Astrocyte (in vitro differentiated cells and primary cell): ENCODE measurements around the gene POLN. TPM values are rescaled to one million over a fixed set of nuclear protein-coding genes. Genes with fewer than 3 reads are reported as not detected.

ENCODE experiments used
- DNase-seq: peaks from one replicate; pipeline ENCODE4 v3.0.0-alpha.2; 2010; ENCODE audit warnings: low read depth
- FAIRE-seq: peaks from 2 replicates; lab custom pipeline; 2011; peaks lifted over from hg19 to GRCh38; lab: Jason Lieb, UNC
- H2AFZ ChIP-seq: 2 replicates; pipeline ENCODE4 v1.6.0; 2012; ENCODE audit warnings: low read depth, low read length, inconsistent platforms
- H3K27ac ChIP-seq: 2 replicates; pipeline ENCODE4 v1.5.1; 2011; ENCODE audit warnings: low read depth, low read length, inconsistent platforms
- H3K27me3 ChIP-seq: 2 replicates; pipeline ENCODE4 v1.6.0; 2011; ENCODE audit warnings: low read length, inconsistent platforms; ENCODE audit not compliant: insufficient read depth
- H3K36me3 ChIP-seq: 2 replicates; pipeline ENCODE4 v1.5.1; 2011; ENCODE audit warnings: low read length, inconsistent platforms; ENCODE audit not compliant: insufficient read depth
- H3K4me1 ChIP-seq: 2 replicates; pipeline ENCODE4 v1.5.1; 2011; ENCODE audit warnings: low read length, inconsistent platforms; ENCODE audit not compliant: insufficient read depth
- H3K4me2 ChIP-seq: 2 replicates; pipeline ENCODE4 v1.6.0; 2012; ENCODE audit warnings: low read length, inconsistent platforms
- H3K4me3 ChIP-seq: 2 replicates; pipeline ENCODE4 v1.5.1; 2011; ENCODE audit warnings: low read depth, mild to moderate bottlenecking, low read length, inconsistent platforms; ENCODE audit not compliant: insufficient read depth
- H3K79me2 ChIP-seq: 2 replicates; pipeline ENCODE4 v1.6.0; 2012; ENCODE audit warnings: mild to moderate bottlenecking, low read length, inconsistent platforms; ENCODE audit not compliant: insufficient read depth
- H3K9ac ChIP-seq: 2 replicates; pipeline ENCODE4 v1.6.0; 2012; ENCODE audit warnings: mild to moderate bottlenecking, low read length, inconsistent platforms
- H3K9me3 ChIP-seq: 2 replicates; pipeline ENCODE4 v1.5.1; 2012; ENCODE audit warnings: low read depth, mild to moderate bottlenecking, low read length, inconsistent platforms; ENCODE audit not compliant: insufficient read depth
- H4K20me1 ChIP-seq: 2 replicates; pipeline ENCODE4 v1.6.0; 2012; ENCODE audit warnings: low read length, inconsistent platforms; ENCODE audit not compliant: insufficient read depth
- H3K27ac Mint-ChIP-seq: one replicate; pipeline ENCODE4 v1.8.0; 2021; ENCODE audit warnings: mild to moderate bottlenecking, mixed read lengths; ENCODE audit not compliant: unreplicated experiment
- H3K27me3 Mint-ChIP-seq: one replicate; pipeline ENCODE4 v1.8.0; 2021; ENCODE audit warnings: low read depth, mixed read lengths; ENCODE audit not compliant: unreplicated experiment
- H3K36me3 Mint-ChIP-seq: one replicate; pipeline ENCODE4 v1.8.0; 2021; ENCODE audit warnings: low read depth, mixed read lengths; ENCODE audit not compliant: unreplicated experiment
- H3K4me1 Mint-ChIP-seq: one replicate; pipeline ENCODE4 v1.8.0; 2021; ENCODE audit warnings: low read depth, mixed read lengths; ENCODE audit not compliant: unreplicated experiment
- H3K4me3 Mint-ChIP-seq: one replicate; pipeline ENCODE4 v1.8.0; 2021; ENCODE audit warnings: mild to moderate bottlenecking, moderate library complexity, mixed read lengths; ENCODE audit not compliant: unreplicated experiment
- H3K9me3 Mint-ChIP-seq: one replicate; pipeline ENCODE4 v1.8.0; 2021; ENCODE audit warnings: mild to moderate bottlenecking, mixed read lengths; ENCODE audit not compliant: unreplicated experiment
- EZH2 ChIP-seq: IDR thresholded peaks from 2 replicates; pipeline ENCODE4 v1.6.1; 2012; ENCODE audit warnings: mild to moderate bottlenecking, low read length, inconsistent platforms; ENCODE audit not compliant: insufficient read depth
- total RNA-seq: library from RNA; stranded (reverse); gene quantifications from 2 replicates; pipeline ENCODE4 v1.2.1, GENCODE V29; 2021
- TF ChIP-seq, protein P1 (sequence below): IDR thresholded peaks from 2 replicates; pipeline ENCODE4 v1.5.1; 2011; ENCODE audit warnings: low read depth, mild to moderate bottlenecking, inconsistent platforms, low read length, moderate library complexity; ENCODE audit not compliant: insufficient read depth

POLN gene
- total RNA-seq, 1 donor from 2014 or later: 3.1 TPM

DNA sequence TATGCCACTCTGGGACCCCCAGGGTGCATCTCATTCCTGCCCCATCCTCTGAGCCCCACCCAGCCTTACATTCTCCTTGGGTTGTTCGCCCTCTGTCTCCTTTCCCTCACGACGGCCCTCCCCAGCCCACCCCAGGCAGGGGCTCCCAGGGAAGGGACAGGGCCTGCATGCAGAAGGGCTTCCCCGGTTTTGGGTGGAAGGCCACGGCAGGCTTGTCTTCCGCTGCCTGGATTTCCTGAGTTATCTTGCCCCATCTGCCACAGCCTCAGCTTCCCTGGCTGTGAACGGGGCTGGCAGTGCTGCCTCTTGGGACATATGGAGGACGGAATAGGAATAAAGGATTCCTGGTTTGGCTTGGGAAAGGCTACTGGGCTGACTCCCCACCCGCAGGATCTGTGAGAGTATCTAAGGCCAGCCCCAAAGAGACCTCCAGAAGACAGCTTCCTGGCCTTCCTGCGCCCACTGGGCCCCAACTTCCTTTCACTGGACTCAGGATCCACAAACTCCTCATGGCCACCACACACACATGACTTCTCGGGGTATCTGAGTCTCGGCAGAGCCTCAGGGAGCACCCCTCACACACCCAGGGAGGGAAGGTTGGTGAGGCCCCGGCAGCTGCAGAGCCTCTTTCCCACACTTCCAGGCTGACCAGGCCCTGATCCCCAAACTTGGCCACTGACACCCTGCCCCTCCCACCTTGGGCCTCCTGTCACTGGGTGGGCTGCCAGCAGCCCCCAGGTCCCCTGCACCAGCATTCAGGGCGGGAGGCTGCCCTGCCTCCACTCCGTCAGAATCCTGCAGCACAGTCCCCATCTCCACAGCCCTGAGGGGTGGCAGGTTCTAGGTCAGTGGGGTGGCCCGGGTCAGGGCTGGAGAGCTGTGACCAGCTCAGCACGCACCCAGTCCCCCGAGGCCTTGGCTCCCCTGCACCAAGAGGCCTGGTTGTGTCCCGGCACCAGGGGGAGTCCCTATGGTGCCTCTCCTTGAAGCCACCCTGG is 23.5 kb upstream of the POLN start:
- Mint-ChIP-seq H3K4me3 (no peak overlapping the region), H3K27ac (no peak overlapping the region), H3K9me3 (no peaks in the 10 kb centered on the region), H3K27me3 (peaks cover 21% of the 10 kb centered on the region), H3K4me1 (peaks cover under 1% of the 10 kb centered on the region), H3K36me3 (no peaks in the 10 kb centered on the region)
- Histone ChIP-seq H3K4me3 (no peak overlapping the region), H3K4me1 (peaks cover 10% of the 10 kb centered on the region), H3K4me2 (no peak overlapping the region), H3K9ac (no peak overlapping the region), H4K20me1 (peaks cover 8% of the 10 kb centered on the region), H2AFZ (no peak overlapping the region), H3K27me3 (no peaks in the 10 kb centered on the region), H3K79me2 (peaks cover 9% of the 10 kb centered on the region), H3K36me3 (no peaks in the 10 kb centered on the region), H3K9me3 (no peaks in the 10 kb centered on the region), H3K27ac (no peak overlapping the region)
- TF ChIP-seq, protein P1, sequence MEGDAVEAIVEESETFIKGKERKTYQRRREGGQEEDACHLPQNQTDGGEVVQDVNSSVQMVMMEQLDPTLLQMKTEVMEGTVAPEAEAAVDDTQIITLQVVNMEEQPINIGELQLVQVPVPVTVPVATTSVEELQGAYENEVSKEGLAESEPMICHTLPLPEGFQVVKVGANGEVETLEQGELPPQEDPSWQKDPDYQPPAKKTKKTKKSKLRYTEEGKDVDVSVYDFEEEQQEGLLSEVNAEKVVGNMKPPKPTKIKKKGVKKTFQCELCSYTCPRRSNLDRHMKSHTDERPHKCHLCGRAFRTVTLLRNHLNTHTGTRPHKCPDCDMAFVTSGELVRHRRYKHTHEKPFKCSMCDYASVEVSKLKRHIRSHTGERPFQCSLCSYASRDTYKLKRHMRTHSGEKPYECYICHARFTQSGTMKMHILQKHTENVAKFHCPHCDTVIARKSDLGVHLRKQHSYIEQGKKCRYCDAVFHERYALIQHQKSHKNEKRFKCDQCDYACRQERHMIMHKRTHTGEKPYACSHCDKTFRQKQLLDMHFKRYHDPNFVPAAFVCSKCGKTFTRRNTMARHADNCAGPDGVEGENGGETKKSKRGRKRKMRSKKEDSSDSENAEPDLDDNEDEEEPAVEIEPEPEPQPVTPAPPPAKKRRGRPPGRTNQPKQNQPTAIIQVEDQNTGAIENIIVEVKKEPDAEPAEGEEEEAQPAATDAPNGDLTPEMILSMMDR: no peak
- no peak for TF ChIP-seq EZH2
- FAIRE-seq: no peak
- no peak for DNase-seq

DNA sequence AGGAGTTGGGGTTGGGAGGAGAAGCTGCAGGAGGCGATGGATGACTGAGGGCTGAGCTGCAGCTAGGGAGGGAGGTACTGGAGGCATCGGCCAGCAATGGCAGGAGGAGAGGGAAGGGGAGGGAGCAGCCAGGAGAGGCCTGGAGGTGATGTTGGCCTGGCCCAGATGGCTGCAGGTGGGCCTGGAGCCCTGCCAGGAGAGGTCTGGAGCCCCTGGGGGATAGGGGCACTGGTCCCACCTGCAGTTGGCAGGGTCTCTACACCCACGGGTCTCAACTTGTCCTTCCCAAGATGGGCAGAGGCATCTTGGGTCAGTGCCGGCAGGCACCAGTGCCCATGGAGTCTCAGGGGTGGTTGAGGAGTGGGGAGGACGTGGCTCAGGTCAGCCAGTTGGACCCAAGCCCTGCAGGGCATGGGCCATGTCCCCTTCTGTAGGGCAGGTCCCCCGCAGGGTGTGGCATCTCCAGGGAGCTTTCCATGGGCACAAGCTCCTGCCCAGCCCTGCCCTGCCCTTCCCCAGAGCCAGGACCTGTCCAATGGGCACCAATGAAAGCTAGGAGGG is 22.6 kb upstream of the POLN start:
- TF ChIP-seq, protein P1: no peak
- no peak for TF ChIP-seq EZH2
- FAIRE-seq: no peak

More for the DNA sequence above, 22.6 kb upstream of the POLN start:
- Histone ChIP-seq H3K4me1 (peaks cover 12% of the 10 kb centered on the region), H3K4me3 (no peak overlapping the region), H2AFZ (no peak overlapping the region), H3K9me3 (no peaks in the 10 kb centered on the region), H3K36me3 (no peaks in the 10 kb centered on the region), H3K27ac (no peak overlapping the region), H3K4me2 (no peak overlapping the region), H3K9ac (no peak overlapping the region), H3K27me3 (no peaks in the 10 kb centered on the region), H4K20me1 (peaks cover 16% of the 10 kb centered on the region), H3K79me2 (peaks cover 17% of the 10 kb centered on the region)
- Mint-ChIP-seq H3K27ac (no peak overlapping the region), H3K4me1 (peaks cover 3% of the 10 kb centered on the region), H3K9me3 (no peaks in the 10 kb centered on the region), H3K36me3 (no peaks in the 10 kb centered on the region), H3K4me3 (no peak overlapping the region), H3K27me3 (peaks cover 19% of the 10 kb centered on the region)
- no peak for DNase-seq
